Activated CD4-positive, alpha-beta T cell treated with anti-CD3 and anti-CD28 coated beads, Interleukin-2, amount 50 U/mL, for 16 hours (primary cell): Measurements from ENCODE around the gene MYH16.
A peak's percentile ranks its signal among the peaks of the same experiment; 100 is the strongest.
"Not testable (repeated sequence)": the region's sequence is repeated elsewhere in the genome, so short reads cannot be mapped to it uniquely, and the experiment has no call there.

Experiments used
- DNase-seq: peaks from one replicate; pipeline ENCODE4 v3.0.0-alpha.2; 2020

MYH16 gene

GRCh38 chr7:99309111-99309510, 36.5 kb downstream of the MYH16 start:
- no peak for DNase-seq

GRCh38 chr7:99310004-99310403, 37.4 kb downstream of the MYH16 start:
- DNase-seq = no peak

- no peak for DNase-seq
These were observed 39.1 kb downstream of the MYH16 start for GRCh38 chr7:99311702-99312101.

- DNase-seq = peak; percentile 74
These were observed 39.9 kb downstream of the MYH16 start for GRCh38 chr7:99312316-99313203.

GRCh38 chr7:99313204-99313573, 40.5 kb downstream of the MYH16 start:
- peak; percentile 16 for DNase-seq

- DNase-seq = peak; percentile 82
These were observed 41.9 kb downstream of the MYH16 start for GRCh38 chr7:99314504-99314903.

GRCh38 chr7:99320371-99320770, 47.7 kb downstream of the MYH16 start:
- DNase-seq = no peak

- not testable (repeated sequence) for DNase-seq
These were observed 50.0 kb downstream of the MYH16 start for GRCh38 chr7:99322659-99323058.

GRCh38 chr7:99324559-99324958, 51.9 kb downstream of the MYH16 start:
- no peak for DNase-seq

GRCh38 chr7:99325001-99325493, 52.4 kb downstream of the MYH16 start:
- DNase-seq = no peak

GRCh38 chr7:99325592-99326407, 53.2 kb downstream of the MYH16 start, which contains the start of gene ARPC1A:
TSS of gene ARPC1A (plus strand) at chr7:99325898. CDS start at chr7:99333354, 7,456 bp downstream.
- peak; percentile 93 for DNase-seq

GRCh38 chr7:99326408-99326782, 53.8 kb downstream of the MYH16 start:
- DNase-seq = no peak

GRCh38 chr7:99330314-99330961, 57.8 kb downstream of the MYH16 start:
- DNase-seq = peak; percentile 74

GRCh38 chr7:99331002-99331401, 58.4 kb downstream of the MYH16 start:
- no peak for DNase-seq

- no peak for DNase-seq
These were observed 67.0 kb downstream of the MYH16 start for GRCh38 chr7:99339595-99339994.

- DNase-seq = no peak
These were observed 68.0 kb downstream of the MYH16 start for GRCh38 chr7:99340659-99341058.

- DNase-seq = no peak
These were observed 71.5 kb downstream of the MYH16 start for GRCh38 chr7:99344061-99344647.

- not testable (repeated sequence) for DNase-seq
These were observed 78.0 kb downstream of the MYH16 start for GRCh38 chr7:99350641-99351040.

GRCh38 chr7:99352247-99352646, 79.6 kb downstream of the MYH16 start:
- no peak for DNase-seq

GRCh38 chr7:99355098-99355497, 82.5 kb downstream of the MYH16 start:
- no peak for DNase-seq

- no peak for DNase-seq
These were observed 85.3 kb downstream of the MYH16 start for GRCh38 chr7:99357701-99358490.

GRCh38 chr7:99358521-99358920, 85.9 kb downstream of the MYH16 start:
- DNase-seq = not testable (repeated sequence)
